ENCODE data around the gene PPFIBP2. TPM values are rescaled to one million over a fixed set of nuclear protein-coding genes. Genes with fewer than 3 reads are reported as not detected.
A peak's percentile ranks its signal among the peaks of the same experiment; 100 is the strongest.

Gene PPFIBP2
- total and polyA plus RNA-seq, 10 of the 15 experiments (the other 5 are each of a cell fraction or from before 2014, with no cell fraction given): 17.3 to 56.3 (median 39.2) TPM

GRCh38 chr11:7665473-7666291, 151.9 kb downstream of the PPFIBP2 start (continued):
- TF ChIP-seq, protein P1, sequence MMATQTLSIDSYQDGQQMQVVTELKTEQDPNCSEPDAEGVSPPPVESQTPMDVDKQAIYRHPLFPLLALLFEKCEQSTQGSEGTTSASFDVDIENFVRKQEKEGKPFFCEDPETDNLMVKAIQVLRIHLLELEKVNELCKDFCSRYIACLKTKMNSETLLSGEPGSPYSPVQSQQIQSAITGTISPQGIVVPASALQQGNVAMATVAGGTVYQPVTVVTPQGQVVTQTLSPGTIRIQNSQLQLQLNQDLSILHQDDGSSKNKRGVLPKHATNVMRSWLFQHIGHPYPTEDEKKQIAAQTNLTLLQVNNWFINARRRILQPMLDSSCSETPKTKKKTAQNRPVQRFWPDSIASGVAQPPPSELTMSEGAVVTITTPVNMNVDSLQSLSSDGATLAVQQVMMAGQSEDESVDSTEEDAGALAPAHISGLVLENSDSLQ (IDR thresholded peaks at IDR 0.05): peak; percentile 60
- TF ChIP-seq SRF (IDR thresholded peaks at IDR 0.05; ENCODE audit: low read depth in 2 of 2, low read length in 2 of 2) (no peak), YBX1 (IDR thresholded peaks at IDR 0.05) (no peak), SMARCA5 (IDR thresholded peaks at IDR 0.05) (peak; percentile 57; the same call in 1 of the 2 replicates), SMC3 (IDR thresholded peaks at IDR 0.05; ENCODE audit: borderline replicate concordance, low read length) (peak; percentile 91), POLR2A (IDR thresholded peaks at IDR 0.05; ENCODE audit: low read depth, low read length) (peak; percentile 62), CREB1 (IDR thresholded peaks at IDR 0.05; ENCODE audit: low read depth) (0 out of 2 replicates have a peak, but pooled peaks have one; percentile 7), BHLHE40 (IDR thresholded peaks at IDR 0.05; ENCODE audit: borderline replicate concordance in 1 of 2, low read depth in 2 of 2, low read length in 1 of 2) (0 out of 4 replicates have a peak, but pooled peaks of 1 of the 2 experiments have one; percentile 29), BRCA1 (IDR thresholded peaks at IDR 0.05; ENCODE audit: low read depth, low read length) (no peak), YY1 (IDR thresholded peaks at IDR 0.05; ENCODE audit: low read depth, low read length) (0 out of 2 replicates have a peak, but pooled peaks have one; percentile 45), PAX8 (IDR thresholded peaks at IDR 0.05) (no peak), RELA (IDR thresholded peaks at IDR 0.05; ENCODE audit: borderline replicate concordance, partially characterized antibody) (no peak), IRF4 (IDR thresholded peaks at IDR 0.05; ENCODE audit: low read depth, low read length) (0 out of 2 replicates have a peak, but pooled peaks have one; percentile 29), POU2F2 (IDR thresholded peaks at IDR 0.05; ENCODE audit: borderline replicate concordance, low read depth, low read length) (peak; percentile 72; the same call in 1 of the 3 replicates), IKZF2 (IDR thresholded peaks at IDR 0.05) (no peak), TBL1XR1 (IDR thresholded peaks at IDR 0.05; ENCODE audit: low read depth, low read length) (0 out of 2 replicates have a peak, but pooled peaks have one; percentile 32), TCF7 (IDR thresholded peaks at IDR 0.05; ENCODE audit: borderline replicate concordance) (no peak)
- TF ChIP-seq, protein P2, sequence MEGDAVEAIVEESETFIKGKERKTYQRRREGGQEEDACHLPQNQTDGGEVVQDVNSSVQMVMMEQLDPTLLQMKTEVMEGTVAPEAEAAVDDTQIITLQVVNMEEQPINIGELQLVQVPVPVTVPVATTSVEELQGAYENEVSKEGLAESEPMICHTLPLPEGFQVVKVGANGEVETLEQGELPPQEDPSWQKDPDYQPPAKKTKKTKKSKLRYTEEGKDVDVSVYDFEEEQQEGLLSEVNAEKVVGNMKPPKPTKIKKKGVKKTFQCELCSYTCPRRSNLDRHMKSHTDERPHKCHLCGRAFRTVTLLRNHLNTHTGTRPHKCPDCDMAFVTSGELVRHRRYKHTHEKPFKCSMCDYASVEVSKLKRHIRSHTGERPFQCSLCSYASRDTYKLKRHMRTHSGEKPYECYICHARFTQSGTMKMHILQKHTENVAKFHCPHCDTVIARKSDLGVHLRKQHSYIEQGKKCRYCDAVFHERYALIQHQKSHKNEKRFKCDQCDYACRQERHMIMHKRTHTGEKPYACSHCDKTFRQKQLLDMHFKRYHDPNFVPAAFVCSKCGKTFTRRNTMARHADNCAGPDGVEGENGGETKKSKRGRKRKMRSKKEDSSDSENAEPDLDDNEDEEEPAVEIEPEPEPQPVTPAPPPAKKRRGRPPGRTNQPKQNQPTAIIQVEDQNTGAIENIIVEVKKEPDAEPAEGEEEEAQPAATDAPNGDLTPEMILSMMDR (IDR thresholded peaks at IDR 0.05 in 2 of 3, conservative IDR thresholded peaks at IDR 0.05 in 1 of 3; ENCODE audit: control insufficient read depth in 2 of 3, extremely low read depth in 1 of 3, insufficient read depth in 1 of 3, low read depth in 3 of 3, low read length in 3 of 3): peak; percentile 94 to 97 (median 96)

All from GM12878 (cell line).